Measurements from ENCODE around the gene IL22RA2. TPM values are rescaled to one million over a fixed set of nuclear protein-coding genes. Genes with fewer than 3 reads are reported as not detected.

IL22RA2 gene
- total RNA-seq, 1 experiment from 2014 or later, result not detected

- no TSS peak for BruUV-seq (replicated peaks)
- no peaks in the 10 kb centered on the region for H3K36me3 Mint-ChIP-seq (ENCODE audit: insufficient read depth, unreplicated experiment)
- DNase-seq, result no peak
- peaks cover 5% of the 10 kb centered on the region for H3K4me1 Mint-ChIP-seq (ENCODE audit: low read depth, unreplicated experiment)
- intact Hi-C loops (cut with micrococcal nuclease; ENCODE audit: unreplicated experiment), result no loop called here
- no peak overlapping the region for H3K4me3 Mint-ChIP-seq (ENCODE audit: low read depth, unreplicated experiment)
- CTCF ChIA-PET, result no interaction called here
- no peak for TF ChIP-seq CTCF (IDR thresholded peaks at IDR 0.05; ENCODE audit: unreplicated experiment)
- H3K9me3 Mint-ChIP-seq (ENCODE audit: low read depth, unreplicated experiment), result peaks cover 3% of the 10 kb centered on the region
- peaks cover 13% of the 10 kb centered on the region for H3K27me3 Mint-ChIP-seq (ENCODE audit: unreplicated experiment)
- no peak overlapping the region for H3K27ac Mint-ChIP-seq (ENCODE audit: unreplicated experiment)
Observed at GRCh38 chr6:137155830-137156229, 17.6 kb downstream of the IL22RA2 start.

- CTCF ChIA-PET, result interaction anchor here (0.7 kb wide), 1 partner anchor 169 kb away, joined by 4 read pairs; no protein-coding TSS in a partner anchor
- TF ChIP-seq CTCF (IDR thresholded peaks at IDR 0.05; ENCODE audit: unreplicated experiment), result no peak
- intact Hi-C loops (cut with micrococcal nuclease; ENCODE audit: unreplicated experiment), result no loop called here
- no TSS peak for BruUV-seq (replicated peaks)
- no peaks in the 10 kb centered on the region for H3K36me3 Mint-ChIP-seq (ENCODE audit: insufficient read depth, unreplicated experiment)
- no peaks in the 10 kb centered on the region for H3K4me1 Mint-ChIP-seq (ENCODE audit: low read depth, unreplicated experiment)
- DNase-seq, result no peak
- no peaks in the 10 kb centered on the region for H3K9me3 Mint-ChIP-seq (ENCODE audit: low read depth, unreplicated experiment)
- H3K27ac Mint-ChIP-seq (ENCODE audit: unreplicated experiment), result no peak overlapping the region
- peaks cover 15% of the 10 kb centered on the region for H3K27me3 Mint-ChIP-seq (ENCODE audit: unreplicated experiment)
- no peak overlapping the region for H3K4me3 Mint-ChIP-seq (ENCODE audit: low read depth, unreplicated experiment)
Observed at GRCh38 chr6:137150072-137150471, 23.4 kb downstream of the IL22RA2 start.

GRCh38 chr6:137149035-137149393, 24.4 kb downstream of the IL22RA2 start:
- Mint-ChIP-seq H3K4me3 (ENCODE audit: low read depth, unreplicated experiment) (no peak overlapping the region), H3K4me1 (ENCODE audit: low read depth, unreplicated experiment) (no peaks in the 10 kb centered on the region), H3K27ac (ENCODE audit: unreplicated experiment) (no peak overlapping the region), H3K9me3 (ENCODE audit: low read depth, unreplicated experiment) (no peaks in the 10 kb centered on the region), H3K36me3 (ENCODE audit: insufficient read depth, unreplicated experiment) (no peaks in the 10 kb centered on the region), H3K27me3 (ENCODE audit: unreplicated experiment) (peaks cover 15% of the 10 kb centered on the region)
- intact Hi-C loops (cut with micrococcal nuclease; ENCODE audit: unreplicated experiment), result no loop called here
- no peak for DNase-seq
- TF ChIP-seq CTCF (IDR thresholded peaks at IDR 0.05; ENCODE audit: unreplicated experiment), result no peak
- no TSS peak for BruUV-seq (replicated peaks)
- CTCF ChIA-PET, result no interaction called here

GRCh38 chr6:137148306-137149034, 25.0 kb downstream of the IL22RA2 start:
- H3K9me3 Mint-ChIP-seq (ENCODE audit: low read depth, unreplicated experiment), result no peaks in the 10 kb centered on the region
- no peak for DNase-seq
- no peak for TF ChIP-seq CTCF (IDR thresholded peaks at IDR 0.05; ENCODE audit: unreplicated experiment)
- peaks cover 15% of the 10 kb centered on the region for H3K27me3 Mint-ChIP-seq (ENCODE audit: unreplicated experiment)
- intact Hi-C loops (cut with micrococcal nuclease; ENCODE audit: unreplicated experiment), result no loop called here
- H3K4me3 Mint-ChIP-seq (ENCODE audit: low read depth, unreplicated experiment), result no peak overlapping the region
- H3K4me1 Mint-ChIP-seq (ENCODE audit: low read depth, unreplicated experiment), result no peaks in the 10 kb centered on the region
- no peaks in the 10 kb centered on the region for H3K36me3 Mint-ChIP-seq (ENCODE audit: insufficient read depth, unreplicated experiment)
- CTCF ChIA-PET, result no interaction called here
- no TSS peak for BruUV-seq (replicated peaks)
- no peak overlapping the region for H3K27ac Mint-ChIP-seq (ENCODE audit: unreplicated experiment)
